Right kidney (tissue), 9 donors: Measurements from ENCODE around the gene CHKB.
"Not testable (repeated sequence)": the region's sequence is repeated elsewhere in the genome, so short reads cannot be mapped to it uniquely, and the experiment has no call there.

Experiments
- DNase-seq: peaks from one replicate; pipeline ENCODE4 v3.0.0-alpha.2; 2016
- long read RNA-seq, 8 donors: transcript quantifications; one replicate each; lab custom pipeline, GENCODE V29; 2026

CHKB gene
- long read RNA-seq, donor 1, transcript CHKB-201 (11 exons, 1,638 nt) = major isoform, 9 of 14 reads
- long read RNA-seq, donor 1, partial matches to known transcripts = 0 of 14 reads
- long read RNA-seq, donor 1, other reads (novel, unspliced or antisense) = 0 of 14 reads
- long read RNA-seq, donor 2, transcript CHKB-201 (11 exons, 1,638 nt) = major isoform, 8 of 11 reads
- long read RNA-seq, donor 2, partial matches to known transcripts = 0 of 11 reads
- long read RNA-seq, donor 2, other reads (novel, unspliced or antisense) = 0 of 11 reads
- long read RNA-seq, donor 3, partial matches to known transcripts = 0 of 5 reads
- long read RNA-seq, donor 3, other reads (novel, unspliced or antisense) = 0 of 5 reads
- long read RNA-seq, donor 4, transcript CHKB-201 (11 exons, 1,638 nt) = major isoform, 7 of 15 reads
- long read RNA-seq, donor 4, transcript CHKB-212 (9 exons, 2,069 nt) = minor isoform, 5 of 15 reads
- long read RNA-seq, donor 4, partial matches to known transcripts = 0 of 15 reads
- long read RNA-seq, donor 4, other reads (novel, unspliced or antisense) = 0 of 15 reads
- long read RNA-seq, donor 5, transcript CHKB-201 (11 exons, 1,638 nt) = major isoform, 17 of 21 reads
- long read RNA-seq, donor 5, partial matches to known transcripts = 0 of 21 reads
- long read RNA-seq, donor 5, other reads (novel, unspliced or antisense) = 0 of 21 reads
- long read RNA-seq, donor 6, partial matches to known transcripts = 0 of 5 reads
- long read RNA-seq, donor 6, other reads (novel, unspliced or antisense) = 0 of 5 reads
- long read RNA-seq, donor 7, transcript CHKB-201 (11 exons, 1,638 nt) = major isoform, 12 of 29 reads
- long read RNA-seq, donor 7, transcript CHKB-212 (9 exons, 2,069 nt) = minor isoform, 8 of 29 reads
- long read RNA-seq, donor 7, partial matches to known transcripts = 5 of 29 reads
- long read RNA-seq, donor 7, other reads (novel, unspliced or antisense) = 0 of 29 reads
- long read RNA-seq, donor 8, transcript CHKB-201 (11 exons, 1,638 nt) = major isoform, 9 of 11 reads
- long read RNA-seq, donor 8, partial matches to known transcripts = 0 of 11 reads
- long read RNA-seq, donor 8, other reads (novel, unspliced or antisense) = 0 of 11 reads

GRCh38 chr22:50582493-50583293, at the start of gene CHKB:
TSS of gene CHKB (minus strand) at chr22:50582849. CDS start at chr22:50582781, 68 bp downstream.
- peak; percentile 99 for DNase-seq

- no peak for DNase-seq
These were observed 47.7 kb upstream of the CHKB start for GRCh38 chr22:50630376-50630775.

DNA sequence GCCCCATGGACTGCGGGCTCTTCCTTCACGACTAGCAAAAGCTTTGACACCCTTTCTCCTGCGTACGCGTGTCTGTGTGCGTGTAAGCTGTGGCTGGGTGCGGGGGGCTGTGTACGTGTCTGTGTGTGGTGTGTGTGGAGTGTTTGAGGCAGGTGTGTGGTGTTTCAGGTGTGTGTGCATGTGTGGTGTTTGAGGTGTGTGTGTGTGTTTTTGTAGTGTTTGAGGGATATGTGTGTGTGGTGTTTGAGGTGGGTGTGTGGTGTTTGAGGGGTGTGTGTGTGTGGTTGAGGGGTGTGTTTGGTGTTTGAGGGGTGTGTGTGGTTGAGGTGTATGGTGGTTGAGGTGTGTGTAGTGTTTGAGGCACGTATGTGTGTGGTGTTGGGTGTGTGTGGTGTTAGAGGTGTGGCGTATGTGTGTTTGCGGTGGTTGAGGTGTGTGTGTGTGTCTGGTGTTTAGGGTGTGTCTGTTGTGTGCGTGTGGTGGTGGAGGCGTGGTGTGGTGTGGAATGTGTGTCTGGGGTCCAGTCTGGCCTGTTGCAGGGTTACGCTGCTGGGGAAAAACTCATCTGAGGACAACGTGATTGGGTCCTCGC, 46.0 kb upstream of the CHKB start:
- no peak for DNase-seq

DNA sequence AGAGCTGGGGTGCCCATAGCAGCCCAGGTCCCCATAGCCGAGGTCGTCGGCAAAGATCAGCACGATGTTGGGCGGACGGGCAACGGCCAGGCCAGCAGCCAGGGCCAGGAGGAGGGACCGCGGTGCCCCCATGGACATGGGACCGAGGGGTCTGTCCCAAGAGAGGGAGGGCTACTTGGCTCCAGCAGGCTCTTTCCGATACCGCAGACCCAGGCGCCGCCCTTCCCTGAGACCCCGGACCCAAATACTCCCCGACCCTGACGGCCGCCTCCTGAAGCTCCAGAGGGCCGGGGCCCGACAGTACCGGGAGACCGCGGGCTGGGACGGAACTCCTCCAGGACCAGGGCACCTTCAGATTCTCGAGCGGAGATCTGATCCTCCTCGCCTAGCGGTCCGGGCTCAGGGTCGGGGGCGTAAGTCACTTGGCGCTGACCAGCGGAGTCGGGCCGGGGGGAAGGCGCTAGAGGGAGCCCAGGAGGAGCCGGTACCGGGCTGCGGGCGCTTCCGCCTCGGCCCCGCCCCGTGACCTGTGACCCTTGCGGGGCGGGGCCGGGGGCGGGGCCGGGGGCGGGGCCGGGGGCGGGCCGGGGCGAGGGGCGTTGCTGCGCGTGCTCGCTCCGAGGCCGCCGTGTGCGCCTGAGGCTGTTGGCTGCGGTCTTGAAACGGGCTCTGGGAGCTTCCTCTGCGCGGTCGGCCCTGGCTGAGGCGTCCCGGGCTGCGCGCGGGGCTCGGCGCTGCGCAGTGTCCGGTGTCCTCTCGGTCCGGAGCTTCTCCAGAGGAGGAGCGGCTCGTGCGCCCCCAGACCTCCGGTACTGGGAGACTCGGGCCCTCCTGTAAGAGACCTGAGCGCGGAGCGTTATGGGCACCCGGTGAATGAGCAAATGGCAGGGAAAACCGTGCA, 45.2 kb upstream of the CHKB start, which contains the start of gene ARSA:
ARSA (minus strand) TSS at position 511 of the 901 bp plus-strand sequence; CDS start at position 138, 373 bp downstream.
- peak; percentile 86 for DNase-seq

- no peak for DNase-seq
These were observed 44.4 kb upstream of the CHKB start for GRCh38 chr22:50626850-50627641.

DNA sequence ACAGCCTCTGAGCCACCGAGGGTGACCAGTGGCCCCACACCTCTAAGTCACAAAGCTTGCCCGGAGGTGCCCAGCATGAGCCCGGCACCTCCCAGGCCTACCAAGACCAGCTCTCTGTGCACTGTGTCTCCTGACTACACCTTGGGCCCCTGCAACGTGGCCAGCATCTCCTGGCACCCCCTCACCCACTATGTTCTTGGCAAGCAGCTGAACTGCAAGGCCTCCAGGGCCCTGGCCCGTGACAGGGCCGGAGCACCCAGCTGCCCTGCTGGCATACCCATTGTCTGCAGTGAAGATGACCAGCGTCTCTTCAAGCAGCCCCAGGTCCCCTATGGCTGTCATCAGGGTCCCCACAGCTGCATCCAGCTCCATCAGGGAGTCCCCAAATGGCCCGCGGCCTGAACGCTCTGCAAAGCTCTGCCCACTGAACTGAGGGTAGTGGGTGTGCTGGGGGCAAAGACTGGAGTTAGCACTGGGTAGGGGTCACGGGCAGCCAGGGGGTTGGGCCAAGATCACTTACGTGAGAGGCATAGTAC, 43.7 kb upstream of the CHKB start:
- DNase-seq = no peak

DNA sequence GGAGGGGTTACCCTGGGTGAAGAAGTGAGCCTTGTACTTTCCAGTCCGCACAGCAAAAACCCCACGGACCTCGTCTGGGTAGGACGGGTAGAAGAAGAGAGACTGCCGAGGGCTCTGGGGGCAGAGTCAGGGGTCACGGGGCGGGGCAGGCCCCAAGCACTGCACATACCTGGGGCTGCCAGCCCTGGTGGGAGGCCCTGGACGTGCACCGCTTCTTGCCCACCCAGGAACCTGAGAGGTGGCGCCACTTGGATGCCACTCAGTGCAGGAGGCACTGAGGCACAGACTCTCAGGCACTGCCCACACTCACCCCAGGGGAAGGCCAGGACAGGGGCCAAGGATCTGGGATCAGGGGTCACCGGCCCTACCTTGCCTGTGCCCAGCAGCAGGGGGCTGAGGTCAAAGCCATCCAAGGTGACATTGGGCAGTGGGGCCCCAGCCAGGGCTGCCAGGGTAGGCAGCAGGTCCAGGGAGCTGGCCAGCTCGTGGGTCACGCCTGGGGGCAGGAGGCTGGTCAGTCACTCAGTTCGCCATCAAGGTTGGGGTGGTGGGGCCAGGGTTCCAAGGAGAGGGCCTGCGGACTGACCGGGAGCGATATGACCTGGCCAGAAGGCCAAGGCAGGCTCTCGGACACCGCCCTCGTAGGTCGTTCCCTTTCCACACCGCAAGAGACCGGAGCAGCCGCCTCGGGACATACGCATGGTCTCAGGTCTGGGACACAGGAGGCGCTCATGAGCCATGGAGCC, 43.1 kb upstream of the CHKB start:
- no peak for DNase-seq

DNA sequence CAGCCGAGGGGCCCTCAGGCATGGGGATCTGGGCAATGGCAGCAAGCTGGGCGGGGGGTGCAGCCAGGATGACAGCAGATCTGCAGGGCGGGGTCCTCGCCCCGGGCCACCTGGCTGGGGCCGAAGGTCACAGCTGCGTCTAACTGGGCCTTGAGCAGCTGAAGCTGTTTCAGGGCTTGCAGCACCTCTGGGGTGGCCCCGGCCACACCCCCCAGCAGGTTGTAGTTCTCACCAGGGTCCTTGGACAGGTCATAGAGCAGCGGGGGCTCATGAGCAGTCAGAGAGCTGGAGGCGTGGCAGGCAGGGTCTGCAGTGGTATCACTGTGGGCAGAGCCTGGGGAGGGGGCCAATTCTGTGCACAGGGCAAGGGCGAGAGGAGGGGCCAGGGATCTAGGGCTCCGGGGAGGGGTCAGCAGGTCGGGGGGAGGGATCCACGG, 42.5 kb upstream of the CHKB start:
- DNase-seq = no peak

- DNase-seq = no peak
These were observed 41.9 kb upstream of the CHKB start for GRCh38 chr22:50624347-50625130.

DNA sequence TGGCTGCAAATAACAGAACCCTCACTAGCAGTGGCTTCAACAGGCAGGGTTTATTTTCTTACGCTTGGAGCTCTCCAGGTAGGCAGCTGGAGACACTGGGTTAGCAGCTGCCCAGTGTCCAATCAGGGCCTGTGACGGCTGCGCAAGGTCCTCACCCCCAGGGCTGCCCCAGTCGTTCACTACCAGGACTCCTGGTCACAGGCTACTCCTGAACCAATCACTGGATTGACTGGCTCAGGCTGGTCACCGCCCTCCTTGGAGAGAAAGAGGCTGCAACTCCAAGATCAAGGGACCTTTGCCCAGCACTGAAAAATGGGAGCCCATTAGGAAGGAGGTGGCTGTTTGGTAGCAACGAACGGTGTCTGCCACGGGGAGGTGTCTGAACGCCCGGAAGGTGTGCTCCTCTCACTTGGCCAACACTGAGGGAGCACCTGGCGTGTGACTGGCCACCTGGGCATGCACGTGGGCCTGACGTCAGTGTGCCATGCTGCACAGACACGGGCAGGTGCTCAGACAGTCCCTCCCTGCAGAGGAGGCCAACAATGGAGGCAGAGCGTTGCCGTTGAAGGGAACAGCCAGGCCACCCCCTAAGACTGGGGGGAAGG, 40.2 kb upstream of the CHKB start:
- DNase-seq = no peak

- DNase-seq = no peak
These were observed 39.5 kb upstream of the CHKB start for GRCh38 chr22:50621948-50622722.

- DNase-seq = no peak
These were observed 38.8 kb upstream of the CHKB start for GRCh38 chr22:50621356-50621880.

- peak; percentile 71 for DNase-seq
These were observed 38.1 kb upstream of the CHKB start for GRCh38 chr22:50620593-50621355.

- not testable (repeated sequence) for DNase-seq
These were observed 31.6 kb upstream of the CHKB start for GRCh38 chr22:50614296-50614695.
